ENCODE data around the gene TNFRSF21. TPM values are rescaled to one million over a fixed set of nuclear protein-coding genes. Genes with fewer than 3 reads are reported as not detected.
"Not testable (repeated sequence)": the region's sequence is repeated elsewhere in the genome, so short reads cannot be mapped to it uniquely, and the experiment has no call there.

Gene TNFRSF21
- total RNA-seq, 2 experiments from 2014 or later = 0.97 to 1.2 TPM

GRCh38 chr6:47318236-47318989 lies 8.7 kb upstream of the TNFRSF21 start:
- no peaks in the 10 kb centered on the region for H3K4me1 Mint-ChIP-seq (ENCODE audit: low read depth)
- intact Hi-C loops (cut with micrococcal nuclease) = no loop called here
- CTCF ChIA-PET = no interaction called here

GRCh38 chr6:47315181-47315580 lies 5.5 kb upstream of the TNFRSF21 start:
- H3K4me1 Mint-ChIP-seq (ENCODE audit: low read depth); intact Hi-C loops (cut with micrococcal nuclease); POLR2A ChIA-PET; H3K27ac Mint-ChIP-seq; DNase-seq; H3K36me3 Mint-ChIP-seq; CTCF ChIA-PET; H3K9me3 Mint-ChIP-seq; H3K4me3 Mint-ChIP-seq: not testable (repeated sequence)
- peaks cover 31% of the 10 kb centered on the region for H3K27me3 Mint-ChIP-seq

More at GRCh38 chr6:47318236-47318989, 8.7 kb upstream of the TNFRSF21 start:
- DNase-seq = no peak
- POLR2A ChIA-PET = no interaction called here
- Mint-ChIP-seq H3K27me3 (peaks cover 36% of the 10 kb centered on the region), H3K9me3 (no peaks in the 10 kb centered on the region), H3K4me3 (no peak overlapping the region), H3K27ac (no peak overlapping the region), H3K36me3 (no peaks in the 10 kb centered on the region)

- peaks cover 8% of the 10 kb centered on the region for H3K4me1 Mint-ChIP-seq (ENCODE audit: low read depth)
- H3K9me3 Mint-ChIP-seq = no peaks in the 10 kb centered on the region
- CTCF ChIA-PET = interaction anchor here (0.8 to 1.0 kb wide), 2 partner anchors 212 to 321 kb away, joined by 3 read pairs; no protein-coding TSS in a partner anchor
- intact Hi-C loops (cut with micrococcal nuclease) = loop anchor here (1.0 kb wide), 2 partner anchors 213 to 461 kb away; no protein-coding TSS in a partner anchor
- peaks cover 43% of the 10 kb centered on the region for H3K27me3 Mint-ChIP-seq
- H3K36me3 Mint-ChIP-seq = no peaks in the 10 kb centered on the region
- POLR2A ChIA-PET = no interaction called here
- no peak for DNase-seq
- peak overlapping the region; percentile 62 for H3K4me3 Mint-ChIP-seq
- H3K27ac Mint-ChIP-seq = no peak overlapping the region
Measured at GRCh38 chr6:47310131-47310480, 401 bp upstream of the TNFRSF21 start.

GRCh38 chr6:47308552-47309290 lies 984 bp downstream of the TNFRSF21 start:
- ChIA-PET POLR2A (no interaction called here), CTCF (interaction anchor here (0.9 kb wide), 1 partner anchor 460 kb away, joined by 3 read pairs; no protein-coding TSS in a partner anchor)
- Mint-ChIP-seq H3K27me3 (peaks cover 35% of the 10 kb centered on the region), H3K27ac (no peak overlapping the region), H3K4me1 (ENCODE audit: low read depth) (peaks cover 8% of the 10 kb centered on the region), H3K36me3 (no peaks in the 10 kb centered on the region), H3K4me3 (peak overlapping the region; percentile 50), H3K9me3 (no peaks in the 10 kb centered on the region)
- DNase-seq = no peak
- intact Hi-C loops (cut with micrococcal nuclease) = no loop called here

- Mint-ChIP-seq H3K4me1 (ENCODE audit: low read depth) (peaks cover 8% of the 10 kb centered on the region), H3K9me3 (no peaks in the 10 kb centered on the region), H3K27ac (no peak overlapping the region), H3K27me3 (peaks cover 36% of the 10 kb centered on the region), H3K36me3 (no peaks in the 10 kb centered on the region), H3K4me3 (peak overlapping the region; percentile 50)
- ChIA-PET CTCF (interaction anchor here (0.9 kb wide), 1 partner anchor 459 kb away, joined by 3 read pairs; no protein-coding TSS in a partner anchor), POLR2A (no interaction called here)
- no peak for DNase-seq
- intact Hi-C loops (cut with micrococcal nuclease) = no loop called here
Measured at GRCh38 chr6:47308198-47308517, 1.5 kb downstream of the TNFRSF21 start.

GRCh38 chr6:47307362-47308197 lies 2.1 kb downstream of the TNFRSF21 start:
- Mint-ChIP-seq H3K4me3 (no peak overlapping the region), H3K9me3 (no peaks in the 10 kb centered on the region), H3K27me3 (peaks cover 38% of the 10 kb centered on the region), H3K36me3 (no peaks in the 10 kb centered on the region), H3K4me1 (ENCODE audit: low read depth) (peaks cover 8% of the 10 kb centered on the region), H3K27ac (no peak overlapping the region)
- intact Hi-C loops (cut with micrococcal nuclease) = no loop called here
- DNase-seq = no peak
- POLR2A ChIA-PET = no interaction called here
- CTCF ChIA-PET = interaction anchor here (0.9 kb wide), 1 partner anchor 458 kb away, joined by 3 read pairs; no protein-coding TSS in a partner anchor

GRCh38 chr6:47306887-47307286 lies 2.8 kb downstream of the TNFRSF21 start:
- Mint-ChIP-seq H3K4me1 (ENCODE audit: low read depth) (peaks cover 8% of the 10 kb centered on the region), H3K4me3 (no peak overlapping the region), H3K9me3 (no peaks in the 10 kb centered on the region), H3K36me3 (no peaks in the 10 kb centered on the region), H3K27ac (no peak overlapping the region), H3K27me3 (peaks cover 41% of the 10 kb centered on the region)
- intact Hi-C loops (cut with micrococcal nuclease) = no loop called here
- no peak for DNase-seq
- ChIA-PET CTCF (no interaction called here), POLR2A (no interaction called here)

GRCh38 chr6:47303861-47304260 lies 5.8 kb downstream of the TNFRSF21 start:
- intact Hi-C loops (cut with micrococcal nuclease) = no loop called here
- CTCF ChIA-PET = no interaction called here
- H3K36me3 Mint-ChIP-seq = no peaks in the 10 kb centered on the region

GRCh38 chr6:47303342-47303741 lies 6.4 kb downstream of the TNFRSF21 start:
- ChIA-PET POLR2A (no interaction called here), CTCF (no interaction called here)
- no peak for DNase-seq
- H3K27me3 Mint-ChIP-seq = peaks cover 41% of the 10 kb centered on the region
- intact Hi-C loops (cut with micrococcal nuclease) = no loop called here
- no peak overlapping the region for H3K27ac Mint-ChIP-seq
- H3K9me3 Mint-ChIP-seq = no peaks in the 10 kb centered on the region
- H3K4me1 Mint-ChIP-seq (ENCODE audit: low read depth) = peaks cover 4% of the 10 kb centered on the region
- H3K4me3 Mint-ChIP-seq = no peak overlapping the region
- no peaks in the 10 kb centered on the region for H3K36me3 Mint-ChIP-seq

More at GRCh38 chr6:47303861-47304260, 5.8 kb downstream of the TNFRSF21 start:
- H3K4me1 Mint-ChIP-seq (ENCODE audit: low read depth) = peaks cover 8% of the 10 kb centered on the region
- H3K27me3 Mint-ChIP-seq = peaks cover 44% of the 10 kb centered on the region
- no peak overlapping the region for H3K4me3 Mint-ChIP-seq
- H3K9me3 Mint-ChIP-seq = no peaks in the 10 kb centered on the region
- DNase-seq = no peak
- H3K27ac Mint-ChIP-seq = no peak overlapping the region
- POLR2A ChIA-PET = no interaction called here

- DNase-seq = no peak
- ChIA-PET CTCF (interaction anchor here (1.6 kb wide), 1 partner anchor 10 kb away, joined by 3 read pairs; no protein-coding TSS in a partner anchor), POLR2A (no interaction called here)
- Mint-ChIP-seq H3K9me3 (no peaks in the 10 kb centered on the region), H3K4me3 (no peak overlapping the region), H3K27me3 (peaks cover 33% of the 10 kb centered on the region), H3K36me3 (no peaks in the 10 kb centered on the region), H3K4me1 (ENCODE audit: low read depth) (no peaks in the 10 kb centered on the region), H3K27ac (no peak overlapping the region)
- intact Hi-C loops (cut with micrococcal nuclease) = no loop called here
Measured at GRCh38 chr6:47302043-47302442, 7.7 kb downstream of the TNFRSF21 start.

GRCh38 chr6:47301441-47301840 lies 8.3 kb downstream of the TNFRSF21 start:
- intact Hi-C loops (cut with micrococcal nuclease) = no loop called here
- Mint-ChIP-seq H3K9me3 (no peaks in the 10 kb centered on the region), H3K4me3 (no peak overlapping the region), H3K27me3 (peaks cover 30% of the 10 kb centered on the region), H3K4me1 (ENCODE audit: low read depth) (no peaks in the 10 kb centered on the region), H3K36me3 (no peaks in the 10 kb centered on the region), H3K27ac (no peak overlapping the region)
- no peak for DNase-seq
- ChIA-PET CTCF (interaction anchor here (1.6 kb wide), 1 partner anchor 9 kb away, joined by 3 read pairs; no protein-coding TSS in a partner anchor), POLR2A (no interaction called here)

- ChIA-PET CTCF (no interaction called here), POLR2A (no interaction called here)
- Mint-ChIP-seq H3K4me1 (ENCODE audit: low read depth) (no peaks in the 10 kb centered on the region), H3K36me3 (no peaks in the 10 kb centered on the region), H3K4me3 (no peak overlapping the region), H3K27me3 (peaks cover 25% of the 10 kb centered on the region), H3K9me3 (no peaks in the 10 kb centered on the region), H3K27ac (no peak overlapping the region)
- no peak for DNase-seq
- intact Hi-C loops (cut with micrococcal nuclease) = no loop called here
Measured at GRCh38 chr6:47300417-47300816, 9.3 kb downstream of the TNFRSF21 start.
